ENCODE measurements around the gene SLC19A1.

The SLC19A1 gene

DNA sequence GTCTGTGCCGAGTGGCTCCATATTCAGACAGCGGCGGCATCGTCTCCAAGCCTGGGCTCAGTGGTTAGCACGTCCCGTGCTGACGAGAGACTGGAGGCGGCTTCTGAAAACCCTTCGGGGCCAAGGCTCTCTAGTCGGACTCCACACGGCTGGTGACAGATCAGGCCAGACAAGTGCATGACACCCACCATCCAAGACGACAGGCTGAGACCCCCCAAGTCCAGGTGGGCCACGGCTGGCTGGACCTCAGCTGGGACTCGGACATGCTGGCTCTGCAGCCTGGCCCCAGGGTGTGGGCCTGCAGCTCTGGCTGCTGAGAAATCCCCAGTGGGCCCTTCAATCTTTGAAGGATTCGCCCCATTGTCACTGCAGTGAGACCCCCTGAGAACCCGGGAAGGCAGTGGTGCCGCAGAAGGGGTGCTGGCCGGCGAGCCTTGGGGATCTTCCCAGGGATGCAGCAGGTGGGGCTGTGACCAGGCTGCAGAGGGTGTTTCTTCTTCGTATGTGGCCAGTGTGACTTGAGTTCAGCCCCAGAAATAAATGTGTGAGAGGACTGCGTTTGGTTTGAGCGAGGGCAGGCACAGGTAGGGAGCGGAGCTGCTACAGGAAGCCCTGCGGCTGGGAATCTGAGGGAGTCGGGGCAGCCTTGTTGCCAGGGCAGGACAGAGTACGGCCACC is 15.9 kb upstream of the SLC19A1 start:
- no peak for DNase-seq (ENCODE audit: low read depth in 2 of 2)

- no peak for DNase-seq (ENCODE audit: low read depth in 2 of 2)
Measured at GRCh38 chr21:45557616-45558043, 15.4 kb upstream of the SLC19A1 start.

GRCh38 chr21:45556645-45557615 is 14.7 kb upstream of the SLC19A1 start:
- no peak for DNase-seq (ENCODE audit: low read depth in 2 of 2)

GRCh38 chr21:45556302-45556644 is 14.0 kb upstream of the SLC19A1 start:
- no peak for DNase-seq (ENCODE audit: low read depth in 2 of 2)

DNA sequence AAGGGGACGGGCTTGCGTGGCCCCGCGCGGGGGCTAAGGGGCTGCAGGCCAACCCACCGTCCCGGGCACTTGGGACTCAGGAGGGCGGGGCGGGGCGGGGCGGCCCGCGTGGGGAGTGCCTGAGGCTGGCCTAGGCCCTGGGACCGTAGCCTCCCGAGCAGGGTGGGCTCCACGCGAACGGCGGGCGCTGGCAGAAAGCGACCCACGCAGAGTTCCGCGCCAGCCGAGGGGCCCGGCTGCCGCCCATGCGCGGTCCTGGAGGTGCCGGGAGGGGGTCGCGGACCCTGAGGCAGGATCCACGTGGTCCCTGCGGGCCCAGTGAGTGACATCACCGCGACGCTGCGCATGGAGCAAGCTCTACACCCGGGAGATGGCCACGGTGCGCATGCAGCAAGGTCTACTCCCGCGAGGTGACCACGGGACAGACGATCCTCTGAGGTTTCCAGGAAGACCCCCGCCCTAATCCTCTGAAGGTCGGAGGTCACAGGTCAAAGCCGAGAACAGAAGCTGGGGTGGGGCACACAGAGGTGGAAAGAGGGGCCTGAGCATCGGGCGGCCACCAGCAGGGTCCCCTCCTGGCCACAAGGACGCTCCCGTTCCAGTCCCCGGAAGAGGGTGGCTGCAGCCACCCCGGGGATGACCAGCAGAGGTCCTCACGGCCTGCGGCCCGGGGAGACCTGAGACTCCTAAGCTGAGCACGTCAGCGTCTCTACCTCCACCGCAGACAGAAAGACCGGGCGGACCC is 13.5 kb upstream of the SLC19A1 start:
- peak; percentile 39 to 44 for DNase-seq (ENCODE audit: low read depth in 2 of 2)

GRCh38 chr21:45555251-45555556 is 13.0 kb upstream of the SLC19A1 start:
- DNase-seq (ENCODE audit: low read depth in 2 of 2) = no peak

- peak; percentile 34 to 39 for DNase-seq (ENCODE audit: low read depth in 2 of 2)
Measured at GRCh38 chr21:45554477-45555175, 12.4 kb upstream of the SLC19A1 start.

GRCh38 chr21:45552696-45553391 is 10.6 kb upstream of the SLC19A1 start:
- DNase-seq (ENCODE audit: low read depth in 2 of 2) = no peak

GRCh38 chr21:45551783-45552695 is 9.8 kb upstream of the SLC19A1 start:
- no peak for DNase-seq (ENCODE audit: low read depth in 2 of 2)

- DNase-seq (ENCODE audit: low read depth in 2 of 2) = peak in 1 of 2 experiments; percentile 5
Measured at GRCh38 chr21:45551316-45551715, 9.1 kb upstream of the SLC19A1 start.

GRCh38 chr21:45550522-45551210 is 8.4 kb upstream of the SLC19A1 start:
- DNase-seq (ENCODE audit: low read depth in 2 of 2) = no peak

GRCh38 chr21:45549626-45550463 is 7.6 kb upstream of the SLC19A1 start:
- no peak for DNase-seq (ENCODE audit: low read depth in 2 of 2)

DNA sequence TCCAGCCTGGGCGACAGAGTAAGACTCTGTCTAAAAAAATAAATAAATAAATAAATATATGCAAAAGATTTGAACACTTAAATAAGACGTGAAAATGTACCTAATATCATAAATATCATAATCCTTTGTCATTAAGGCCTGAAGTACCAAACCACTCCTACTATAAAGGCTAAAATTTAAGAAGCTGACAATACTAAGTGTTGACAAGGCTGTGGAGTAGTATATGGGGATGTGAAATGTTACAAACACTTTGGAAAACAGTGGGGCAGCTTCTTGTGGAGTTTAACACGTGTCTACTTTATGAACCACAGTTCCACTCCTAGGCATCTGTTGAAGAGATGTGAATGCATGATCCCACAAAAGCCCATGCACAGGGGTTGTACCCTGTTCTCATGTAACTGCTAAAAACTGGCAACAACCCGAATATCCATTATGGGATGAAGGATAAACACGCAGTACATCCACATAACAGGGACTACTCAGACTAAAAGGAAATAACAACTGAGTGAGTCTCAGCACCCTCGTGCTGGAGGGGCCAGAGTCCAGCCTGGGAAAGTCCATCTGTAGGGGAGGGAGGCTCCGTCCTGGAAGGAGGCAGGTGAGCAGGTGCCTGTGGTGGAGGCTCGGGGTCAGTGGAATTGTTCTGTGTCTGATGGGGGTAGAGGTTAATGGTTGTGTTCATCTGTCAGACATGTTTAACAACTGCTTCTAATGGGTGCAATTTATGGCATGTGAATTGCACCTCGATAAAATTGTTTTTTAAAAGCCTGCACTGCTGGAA is 6.7 kb upstream of the SLC19A1 start:
- no peak for DNase-seq (ENCODE audit: low read depth in 2 of 2)

DNA sequence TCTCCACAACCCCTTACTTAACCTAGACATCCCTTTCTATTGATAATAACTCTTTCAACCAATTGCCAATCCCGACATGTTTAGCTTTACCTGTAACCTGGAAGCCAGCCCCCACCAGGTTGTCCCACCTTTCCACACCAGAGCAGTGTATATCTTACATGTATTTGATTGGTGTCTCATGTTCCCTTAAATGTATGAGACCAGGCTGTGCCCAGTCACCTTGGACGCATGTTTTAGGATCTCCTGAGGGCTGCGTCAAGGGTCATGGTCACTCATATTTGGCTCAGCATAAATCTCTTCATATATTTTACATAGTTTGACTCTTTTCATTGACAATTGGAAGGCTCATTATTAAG is 5.3 kb upstream of the SLC19A1 start:
- DNase-seq (ENCODE audit: low read depth in 2 of 2) = no peak

GRCh38 chr21:45546636-45547544 is 4.7 kb upstream of the SLC19A1 start:
- no peak for DNase-seq (ENCODE audit: low read depth in 2 of 2)

DNA sequence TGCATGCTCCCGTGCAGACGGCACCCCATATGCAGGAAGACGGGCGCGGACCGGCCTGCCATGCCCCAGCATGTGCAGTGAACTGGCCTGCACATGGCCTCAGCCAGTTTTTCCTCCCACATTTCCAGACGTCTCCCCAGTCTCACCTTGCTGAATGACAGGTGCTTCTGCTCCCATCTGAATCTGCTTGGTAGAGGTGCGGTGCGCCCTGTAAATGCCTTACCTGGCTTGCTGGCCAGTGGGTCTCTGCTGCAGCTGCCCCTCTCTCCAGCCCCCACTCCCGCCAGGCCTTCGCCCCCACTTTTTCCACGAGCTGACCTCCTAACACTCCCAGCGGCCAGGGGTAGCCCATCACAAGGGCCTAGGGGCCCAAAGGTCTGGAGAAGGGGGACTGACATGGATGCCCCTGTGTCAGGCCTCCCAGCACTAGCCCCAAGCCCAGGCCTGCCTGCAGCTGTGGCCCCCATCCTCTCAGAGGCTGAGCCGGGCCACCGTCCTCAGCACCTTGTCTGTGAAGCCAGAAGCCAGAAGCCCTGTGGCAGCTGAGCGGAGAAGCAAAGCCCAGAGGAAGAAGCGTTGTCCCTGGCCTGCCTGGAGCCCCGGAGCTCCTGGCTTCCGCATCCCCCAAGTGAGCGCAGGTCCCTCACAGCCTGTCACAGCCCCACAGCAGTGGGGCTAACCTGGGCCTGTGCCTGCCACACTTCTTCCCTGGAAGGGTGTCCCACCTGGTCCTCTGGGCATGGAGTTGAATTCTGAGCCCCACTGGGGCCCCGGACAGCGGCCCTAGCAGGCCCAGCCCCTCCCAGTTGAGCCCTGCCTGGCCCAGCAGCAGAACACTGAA is 3.7 kb upstream of the SLC19A1 start:
- DNase-seq (ENCODE audit: low read depth in 2 of 2) = no peak

Measured in fibroblast of skin of left biceps (primary cell).